CD8-positive, alpha-beta memory T cell (primary cell): Measurements from ENCODE around the gene LY6G6D. TPM values are rescaled to one million over a fixed set of nuclear protein-coding genes. Genes with fewer than 3 reads are reported as not detected.

Experiments
- CTCF ChIA-PET: fragments of 350-600 bp; sonication (Branson Sonifier 250); formaldehyde crosslinking; loops from one replicate; lab custom pipeline; 2021; ENCODE audit warnings: antibody characterized with exemption; lab: Charles Lee
- POLR2A ChIA-PET: fragments of 350-600 bp; sonication (Branson Sonifier 250); formaldehyde crosslinking; loops from one replicate; lab custom pipeline; 2021; ENCODE audit warnings: antibody characterized with exemption; lab: Charles Lee
- DNase-seq, 5 donors: peaks; one replicate each; pipeline versions ENCODE4 v3.0.0 to v3.0.0-alpha.2; 2020 to 2022; ENCODE audit warnings: mixed read lengths in 1 of 5
- H3K27ac ChIP-seq: one replicate; pipeline ENCODE4 v1.7.0; 2013; ENCODE audit warnings: low read depth, mild to moderate bottlenecking, low read length, moderate library complexity
- H3K27me3 ChIP-seq: 2 replicates; pipeline ENCODE4 v1.7.0; 2013; ENCODE audit warnings: low read length, mild to moderate bottlenecking; ENCODE audit not compliant: insufficient read depth, poor library complexity, severe bottlenecking
- H3K36me3 ChIP-seq: 2 replicates; pipeline ENCODE4 v1.7.0; 2013; ENCODE audit warnings: mild to moderate bottlenecking, low read length, moderate library complexity; ENCODE audit not compliant: insufficient read depth
- H3K4me1 ChIP-seq: 2 replicates; pipeline ENCODE4 v1.7.0; 2013; ENCODE audit warnings: mild to moderate bottlenecking, low read length, moderate library complexity; ENCODE audit not compliant: insufficient read depth
- H3K4me3 ChIP-seq: 2 replicates; pipeline ENCODE4 v1.7.0; 2013; ENCODE audit warnings: mild to moderate bottlenecking, low read length
- H3K9me3 ChIP-seq: 2 replicates; pipeline ENCODE4 v1.7.0; 2013; ENCODE audit warnings: mild to moderate bottlenecking, low read length
- H3K27ac Mint-ChIP-seq, 8 donors: one replicate each; pipeline ENCODE4 v1.8.0; 2020 to 2021; ENCODE audit warnings: mixed read lengths in 8 of 8, mild to moderate bottlenecking in 6 of 8, inconsistent platforms in 3 of 8, moderate library complexity in 3 of 8
- H3K27me3 Mint-ChIP-seq, 2 donors: one replicate each; pipeline ENCODE4 v1.8.0; 2020 to 2021; ENCODE audit warnings: mixed read lengths in 2 of 2, mild to moderate bottlenecking in 1 of 2, moderate library complexity in 1 of 2
- H3K36me3 Mint-ChIP-seq, 3 donors: one replicate each; pipeline ENCODE4 v1.8.0; 2020 to 2021; ENCODE audit warnings: mixed read lengths in 3 of 3, inconsistent platforms in 1 of 3, mild to moderate bottlenecking in 1 of 3
- H3K4me1 Mint-ChIP-seq, 3 donors: one replicate each; pipeline ENCODE4 v1.8.0; 2020 to 2021; ENCODE audit warnings: mixed read lengths in 3 of 3, inconsistent platforms in 1 of 3, mild to moderate bottlenecking in 1 of 3
- H3K4me3 Mint-ChIP-seq, 7 donors: one replicate each; pipeline ENCODE4 v1.8.0; 2020 to 2021; ENCODE audit warnings: mixed read lengths in 7 of 7, mild to moderate bottlenecking in 6 of 7, moderate library complexity in 4 of 7, inconsistent platforms in 2 of 7
- H3K9me3 Mint-ChIP-seq, 5 donors: one replicate each; pipeline ENCODE4 v1.8.0; 2020 to 2022; ENCODE audit warnings: mixed read lengths in 5 of 5, mild to moderate bottlenecking in 3 of 5, moderate library complexity in 2 of 5, inconsistent platforms in 1 of 5
- polyA plus RNA-seq: library from polyadenylated mRNA; unstranded; fragments of 300-500 nt; fragmentation: Illumina TruSeq; gene quantifications from one replicate; pipeline ENCODE4 v1.2.3, GENCODE V29; 2021
- total RNA-seq, 2 experiments: library from RNA; stranded (reverse); gene quantifications; one replicate each; pipeline ENCODE4 v1.2.3, GENCODE V29; 2021

The LY6G6D gene
- total and polyA plus RNA-seq, 3 experiments from 2014 or later: not detected

- Histone ChIP-seq H3K4me3 (no peak overlapping the region), H3K27me3 (no peaks in the 10 kb centered on the region), H3K4me1 (peaks cover 6% of the 10 kb centered on the region), H3K9me3 (no peaks in the 10 kb centered on the region), H3K36me3 (no peaks in the 10 kb centered on the region), H3K27ac (no peak overlapping the region)
- Mint-ChIP-seq H3K4me1 (peaks cover 5 to 7% (median 6%) of the 10 kb centered on the region in 3 donors), H3K36me3 (peaks cover 0 to 3% (median 3%) of the 10 kb centered on the region in 3 donors), H3K9me3 (no peaks in the 10 kb centered on the region), H3K27ac (peak overlapping the region in 1 of 8 donors; percentile 68), H3K27me3 (no peaks in the 10 kb centered on the region), H3K4me3 (no peak overlapping the region)
- CTCF ChIA-PET: no interaction called here
- no peak for DNase-seq
- POLR2A ChIA-PET: no interaction called here
These were observed 50.4 kb downstream of the LY6G6D start for GRCh38 chr6:31765559-31765909.

DNA sequence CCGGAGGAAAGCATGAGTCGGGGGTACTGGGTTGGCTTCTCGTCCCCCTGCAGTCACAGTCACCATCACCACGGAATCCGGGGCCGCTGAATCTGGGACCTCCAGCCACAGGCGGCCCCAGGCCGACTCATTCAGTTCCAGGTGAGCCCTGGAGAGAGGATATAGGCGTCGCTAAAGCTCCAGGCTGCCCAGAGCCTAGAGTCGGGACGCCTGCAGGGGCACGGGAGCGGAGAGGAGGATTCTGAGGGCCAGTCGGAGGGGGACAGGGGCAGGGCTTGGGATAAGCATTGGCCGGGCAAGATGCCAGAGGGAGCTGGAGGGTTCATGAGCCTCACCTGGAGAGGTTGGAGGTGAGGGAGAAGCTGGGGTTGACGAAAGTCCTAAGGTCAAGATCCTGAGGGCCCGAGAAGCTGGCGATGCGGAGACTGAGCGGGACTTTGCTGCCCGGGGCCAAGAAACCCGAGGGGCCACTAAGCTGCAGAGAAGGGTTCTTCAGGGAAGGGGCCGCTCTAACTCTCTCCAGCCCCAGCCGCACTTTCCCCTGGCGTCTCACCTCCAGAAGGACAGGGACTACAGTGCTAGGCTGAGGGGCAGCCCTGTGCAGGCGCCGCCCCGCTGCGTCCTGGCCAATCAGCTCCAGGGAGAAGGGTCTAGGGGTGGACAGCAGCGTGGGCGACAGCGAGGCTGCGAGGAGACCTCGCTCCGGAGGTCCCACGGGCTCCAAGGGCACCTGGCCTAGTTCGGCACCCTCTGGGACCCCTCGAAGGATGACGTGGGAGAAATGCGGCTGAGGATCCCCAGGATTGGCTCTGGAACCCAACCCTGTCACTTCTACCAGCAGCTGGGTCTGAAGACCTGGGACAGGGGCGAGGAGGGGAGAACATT lies 51.0 kb downstream of the LY6G6D start:
- Mint-ChIP-seq H3K27me3 (no peaks in the 10 kb centered on the region), H3K4me1 (peaks cover 8 to 10% (median 9%) of the 10 kb centered on the region in 3 donors), H3K4me3 (no peak overlapping the region), H3K9me3 (no peaks in the 10 kb centered on the region), H3K36me3 (peaks cover 0 to 1% (median 0%) of the 10 kb centered on the region in 3 donors), H3K27ac (peak overlapping the region in 1 of 8 donors; percentile 65)
- Histone ChIP-seq H3K36me3 (no peaks in the 10 kb centered on the region), H3K4me3 (no peak overlapping the region), H3K4me1 (peaks cover 11% of the 10 kb centered on the region), H3K27me3 (no peaks in the 10 kb centered on the region), H3K9me3 (no peaks in the 10 kb centered on the region), H3K27ac (no peak overlapping the region)
- POLR2A ChIA-PET: no interaction called here
- CTCF ChIA-PET: no interaction called here
- DNase-seq: no peak

GRCh38 chr6:31767096-31767645 lies 52.0 kb downstream of the LY6G6D start:
- POLR2A ChIA-PET: no interaction called here
- Histone ChIP-seq H3K4me1 (peaks cover 20% of the 10 kb centered on the region), H3K27ac (no peak overlapping the region), H3K36me3 (no peaks in the 10 kb centered on the region), H3K4me3 (no peak overlapping the region), H3K9me3 (no peaks in the 10 kb centered on the region), H3K27me3 (no peaks in the 10 kb centered on the region)
- peaks cover 0 to 1% (median 0%) of the 10 kb centered on the region in 3 donors for H3K36me3 Mint-ChIP-seq
- peaks cover 0 to 3% (median 0%) of the 10 kb centered on the region in 5 donors for H3K9me3 Mint-ChIP-seq
- no peak overlapping the region for H3K27ac Mint-ChIP-seq
- no peak overlapping the region for H3K4me3 Mint-ChIP-seq
- H3K27me3 Mint-ChIP-seq: no peaks in the 10 kb centered on the region
- peaks cover 14 to 18% (median 16%) of the 10 kb centered on the region in 3 donors for H3K4me1 Mint-ChIP-seq
- CTCF ChIA-PET: interaction anchor here (0.9 to 1.5 kb wide), 2 partner anchors 37 to 63 kb away, joined by 3 read pairs; no protein-coding TSS in a partner anchor
- DNase-seq: no peak

Other genes starting within 250 kb of the LY6G6D start
Only the 30 nearest of the 41 such genes appear.
- gene LTA, start 143.1 kb upstream of the LY6G6D start, total RNA-seq: 100 to 1,000 TPM; 839 to 854 TPM
- gene LTA, start 143.1 kb upstream of the LY6G6D start, polyA plus RNA-seq: 23.3 TPM
- gene TNF, start 139.8 kb upstream of the LY6G6D start, total RNA-seq: 100 to 1,000 TPM; 207 to 215 TPM
- 7.9 TPM for gene TNF, start 139.8 kb upstream of the LY6G6D start, polyA plus RNA-seq
- gene LTB, start 132.9 kb upstream of the LY6G6D start, total RNA-seq: 100 to 1,000 TPM; 196 to 206 TPM
- gene LTB, start 132.9 kb upstream of the LY6G6D start, polyA plus RNA-seq: 1,182 TPM
- 10 to 100 TPM; 22.0 to 22.4 TPM for gene LST1, start 129.1 kb upstream of the LY6G6D start, total RNA-seq
- gene LST1, start 129.1 kb upstream of the LY6G6D start, polyA plus RNA-seq: 49.6 TPM
- gene NCR3, start 122.3 kb upstream of the LY6G6D start, total RNA-seq: 10 to 100 TPM; 22.4 to 26.3 TPM
- gene NCR3, start 122.3 kb upstream of the LY6G6D start, polyA plus RNA-seq: 328 TPM
- gene AIF1, start 100.1 kb upstream of the LY6G6D start, total RNA-seq: 10 to 100 TPM; 35.6 TPM
- gene AIF1, start 100.1 kb upstream of the LY6G6D start, polyA plus RNA-seq: 33.2 TPM
- 100 to 1,000 TPM; 251 to 263 TPM for gene PRRC2A, start 94.6 kb upstream of the LY6G6D start, total RNA-seq
- 9.3 TPM for gene PRRC2A, start 94.6 kb upstream of the LY6G6D start, polyA plus RNA-seq
- 100 to 1,000 TPM; 258 to 261 TPM for gene BAG6, start 62.7 kb upstream of the LY6G6D start, total RNA-seq
- gene BAG6, start 62.7 kb upstream of the LY6G6D start, polyA plus RNA-seq: 23.1 TPM
- 1 to 10 TPM; 2.4 to 3.3 TPM for gene APOM, start 59.5 kb upstream of the LY6G6D start, total RNA-seq
- 4.3 TPM for gene APOM, start 59.5 kb upstream of the LY6G6D start, polyA plus RNA-seq
- gene C6orf47, start 54.6 kb upstream of the LY6G6D start, total RNA-seq: 10 to 100 TPM; 19.5 to 20.0 TPM
- 37.0 TPM for gene C6orf47, start 54.6 kb upstream of the LY6G6D start, polyA plus RNA-seq
- gene GPANK1, start 50.4 kb upstream of the LY6G6D start, total RNA-seq: 10 to 100 TPM; 46.2 to 46.4 TPM
- gene GPANK1, start 50.4 kb upstream of the LY6G6D start, polyA plus RNA-seq: 19.6 TPM
- 100 to 1,000 TPM; 323 to 334 TPM for gene CSNK2B, start 49.3 kb upstream of the LY6G6D start, total RNA-seq
- 265 TPM for gene CSNK2B, start 49.3 kb upstream of the LY6G6D start, polyA plus RNA-seq
- 10 to 100 TPM; 19.1 to 21.2 TPM for gene LY6G5B, start 45.4 kb upstream of the LY6G6D start, total RNA-seq
- 0.64 TPM for gene LY6G5B, start 45.4 kb upstream of the LY6G6D start, polyA plus RNA-seq
- 1 to 10 TPM; 3.5 to 4.5 TPM for gene LY6G5C, start 34.3 kb upstream of the LY6G6D start, total RNA-seq
- 10.3 TPM for gene LY6G5C, start 34.3 kb upstream of the LY6G6D start, polyA plus RNA-seq
- 10 to 100 TPM; 37.0 to 41.0 TPM for gene ABHD16A, start 12.0 kb upstream of the LY6G6D start, total RNA-seq
- 45.5 TPM for gene ABHD16A, start 12.0 kb upstream of the LY6G6D start, polyA plus RNA-seq
- not detected for gene LY6G6F, start 8.5 kb upstream of the LY6G6D start, total RNA-seq
- not detected for gene LY6G6F, start 8.5 kb upstream of the LY6G6D start, polyA plus RNA-seq
- not detected for gene LY6G6C, start 6.4 kb downstream of the LY6G6D start, total RNA-seq
- gene LY6G6C, start 6.4 kb downstream of the LY6G6D start, polyA plus RNA-seq: not detected
- gene MPIG6B, start 8.0 kb downstream of the LY6G6D start, total RNA-seq: not detected
- gene MPIG6B, start 8.0 kb downstream of the LY6G6D start, polyA plus RNA-seq: 0.08 TPM
- gene DDAH2, start 14.0 kb downstream of the LY6G6D start, total RNA-seq: 1 to 10 TPM; 4.1 to 4.9 TPM
- 26.3 TPM for gene DDAH2, start 14.0 kb downstream of the LY6G6D start, polyA plus RNA-seq
- gene CLIC1, start 21.2 kb downstream of the LY6G6D start, total RNA-seq: 100 to 1,000 TPM; 377 TPM
- gene CLIC1, start 21.2 kb downstream of the LY6G6D start, polyA plus RNA-seq: 657 TPM
- gene MSH5, start 24.7 kb downstream of the LY6G6D start, total RNA-seq: 10 to 100 TPM; 36.4 to 39.8 TPM
- gene MSH5, start 24.7 kb downstream of the LY6G6D start, polyA plus RNA-seq: 2.0 TPM
- 1 to 10 TPM; 6.1 to 7.0 TPM for gene SAPCD1, start 47.3 kb downstream of the LY6G6D start, total RNA-seq
- gene SAPCD1, start 47.3 kb downstream of the LY6G6D start, polyA plus RNA-seq: not detected
- 1 to 10 TPM; 1.4 to 1.7 TPM for gene VWA7, start 62.0 kb downstream of the LY6G6D start, total RNA-seq
- 2.5 TPM for gene VWA7, start 62.0 kb downstream of the LY6G6D start, polyA plus RNA-seq
- 100 to 1,000 TPM; 179 to 180 TPM for gene VARS1, start 80.4 kb downstream of the LY6G6D start, total RNA-seq
- 47.5 TPM for gene VARS1, start 80.4 kb downstream of the LY6G6D start, polyA plus RNA-seq
- gene LSM2, start 91.6 kb downstream of the LY6G6D start, total RNA-seq: 100 to 1,000 TPM; 160 to 172 TPM
- gene LSM2, start 91.6 kb downstream of the LY6G6D start, polyA plus RNA-seq: 80.8 TPM
- 1 to 10 TPM; 3.5 to 3.8 TPM for gene HSPA1L, start 99.9 kb downstream of the LY6G6D start, total RNA-seq
- gene HSPA1L, start 99.9 kb downstream of the LY6G6D start, polyA plus RNA-seq: 3.0 TPM
- 10 to 100 TPM; 64.8 to 70.1 TPM for gene HSPA1A, start 100.2 kb downstream of the LY6G6D start, total RNA-seq
- gene HSPA1A, start 100.2 kb downstream of the LY6G6D start, polyA plus RNA-seq: 34.1 TPM
- gene HSPA1B, start 112.4 kb downstream of the LY6G6D start, total RNA-seq: 10 to 100 TPM; 80.9 to 81.4 TPM
- 5.0 TPM for gene HSPA1B, start 112.4 kb downstream of the LY6G6D start, polyA plus RNA-seq
- gene NEU1, start 147.5 kb downstream of the LY6G6D start, total RNA-seq: 10 to 100 TPM; 19.0 to 19.4 TPM
- gene NEU1, start 147.5 kb downstream of the LY6G6D start, polyA plus RNA-seq: 25.0 TPM
- not detected for gene SLC44A4, start 163.6 kb downstream of the LY6G6D start, total RNA-seq
- not detected for gene SLC44A4, start 163.6 kb downstream of the LY6G6D start, polyA plus RNA-seq